ENCODE results near the gene ELP2. TPM values are rescaled to one million over a fixed set of nuclear protein-coding genes. Genes with fewer than 3 reads are reported as not detected.
"Not testable (repeated sequence)": the region's sequence is repeated elsewhere in the genome, so short reads cannot be mapped to it uniquely, and the experiment has no call there.

ELP2 gene
- total and polyA plus RNA-seq, 8 donors = 35.1 to 73.3 (median 50.3) TPM

DNA sequence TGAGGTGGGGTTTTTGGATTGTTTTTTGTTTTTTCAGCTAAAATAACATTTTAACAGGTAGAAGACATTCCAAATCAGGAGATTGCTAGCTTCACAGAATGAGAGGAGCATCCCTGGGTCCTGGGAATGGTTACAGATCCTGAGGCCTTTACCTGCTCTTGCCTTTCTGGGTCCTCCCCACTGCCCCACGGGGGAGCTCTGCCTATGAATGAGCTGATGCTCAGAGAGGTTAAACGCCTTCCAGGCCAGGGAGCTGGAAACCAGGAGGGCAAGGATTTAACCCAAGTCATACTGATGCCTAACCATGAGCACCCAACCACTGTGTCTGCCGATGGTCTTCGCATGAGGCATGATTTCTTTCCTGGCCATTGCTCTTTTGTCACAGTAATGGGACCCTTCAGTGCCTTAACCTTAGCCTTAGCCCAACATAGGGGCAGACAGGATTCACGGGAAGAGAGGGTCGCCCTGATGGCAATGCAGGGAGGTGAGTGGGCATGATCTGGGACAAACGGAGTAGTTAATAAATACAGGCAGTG is 73.7 kb downstream of the ELP2 start:
- no peaks in the 10 kb centered on the region for H3K36me3 ChIP-seq
- FAIRE-seq (no peak), ATAC-seq (no peak), DNase-seq (no peak)
- no peak overlapping the region for H3K4me3 ChIP-seq
- WGBS, 2 donors = 75 to 76% methylated on average over 7 of the region's 7 CpGs
- TF ChIP-seq, protein P1, sequence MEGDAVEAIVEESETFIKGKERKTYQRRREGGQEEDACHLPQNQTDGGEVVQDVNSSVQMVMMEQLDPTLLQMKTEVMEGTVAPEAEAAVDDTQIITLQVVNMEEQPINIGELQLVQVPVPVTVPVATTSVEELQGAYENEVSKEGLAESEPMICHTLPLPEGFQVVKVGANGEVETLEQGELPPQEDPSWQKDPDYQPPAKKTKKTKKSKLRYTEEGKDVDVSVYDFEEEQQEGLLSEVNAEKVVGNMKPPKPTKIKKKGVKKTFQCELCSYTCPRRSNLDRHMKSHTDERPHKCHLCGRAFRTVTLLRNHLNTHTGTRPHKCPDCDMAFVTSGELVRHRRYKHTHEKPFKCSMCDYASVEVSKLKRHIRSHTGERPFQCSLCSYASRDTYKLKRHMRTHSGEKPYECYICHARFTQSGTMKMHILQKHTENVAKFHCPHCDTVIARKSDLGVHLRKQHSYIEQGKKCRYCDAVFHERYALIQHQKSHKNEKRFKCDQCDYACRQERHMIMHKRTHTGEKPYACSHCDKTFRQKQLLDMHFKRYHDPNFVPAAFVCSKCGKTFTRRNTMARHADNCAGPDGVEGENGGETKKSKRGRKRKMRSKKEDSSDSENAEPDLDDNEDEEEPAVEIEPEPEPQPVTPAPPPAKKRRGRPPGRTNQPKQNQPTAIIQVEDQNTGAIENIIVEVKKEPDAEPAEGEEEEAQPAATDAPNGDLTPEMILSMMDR (IDR thresholded peaks at IDR 0.05) = no peak
- no peaks in the 10 kb centered on the region for H3K4me1 ChIP-seq
- no peaks in the 10 kb centered on the region for H3K27me3 ChIP-seq
- no peaks in the 10 kb centered on the region for H3K9me3 ChIP-seq
- H3K27ac ChIP-seq = no peak overlapping the region
- intact Hi-C loops (cut with DNase I) = no loop called here

DNA sequence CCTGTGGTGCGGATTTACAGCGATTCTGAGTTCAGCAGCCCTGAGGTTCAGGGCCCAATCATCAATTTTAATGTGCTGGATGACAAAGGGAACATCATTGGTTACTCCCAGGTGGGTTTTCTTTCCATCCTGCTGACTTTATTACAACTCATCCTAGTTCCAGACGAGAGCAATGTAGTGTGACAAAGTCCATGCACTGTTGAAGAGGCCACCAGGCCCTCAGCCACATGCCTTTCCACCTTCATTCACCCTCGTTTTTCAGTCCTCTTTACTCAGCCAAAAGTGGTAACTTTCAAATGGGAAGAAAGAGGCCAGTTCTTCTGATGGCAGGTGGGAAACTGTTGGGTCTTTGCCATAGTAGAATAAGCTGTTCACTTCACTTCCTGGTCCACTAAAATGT is 75.5 kb downstream of the ELP2 start:
- Histone ChIP-seq H3K9me3 (no peaks in the 10 kb centered on the region), H3K27me3 (no peaks in the 10 kb centered on the region), H3K4me3 (no peak overlapping the region), H3K36me3 (no peaks in the 10 kb centered on the region), H3K4me1 (no peaks in the 10 kb centered on the region), H3K27ac (no peak overlapping the region)
- intact Hi-C loops (cut with DNase I) = no loop called here
- DNase-seq = no peak
- TF ChIP-seq, protein P1 (IDR thresholded peaks at IDR 0.05) = no peak
- FAIRE-seq = no peak
- 82 to 90% methylated on average over 4 of the region's 4 CpGs for WGBS, 2 donors
- no peak for ATAC-seq

DNA sequence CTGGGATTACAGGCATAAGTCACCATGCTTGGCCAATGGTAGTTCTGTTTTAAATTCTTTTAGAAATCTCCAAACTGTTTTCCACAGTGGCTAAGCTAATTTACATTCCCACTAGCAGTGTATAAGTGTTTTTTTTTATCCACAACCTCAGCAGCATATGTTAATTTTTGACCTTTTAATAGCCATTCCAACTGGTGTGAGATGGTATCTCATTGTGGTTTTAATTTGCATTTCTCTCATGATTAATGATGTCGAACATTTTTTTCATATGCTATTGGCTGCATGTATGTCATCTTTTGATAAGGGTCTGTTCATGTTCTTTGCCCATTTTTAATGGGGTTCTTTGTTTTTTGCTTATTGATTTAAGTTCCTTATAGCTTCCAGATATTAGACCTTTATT is 77.6 kb downstream of the ELP2 start:
- Histone ChIP-seq H3K27me3 (no peaks in the 10 kb centered on the region), H3K4me3 (no peak overlapping the region), H3K4me1 (no peaks in the 10 kb centered on the region), H3K27ac (no peak overlapping the region), H3K9me3 (no peaks in the 10 kb centered on the region), H3K36me3 (no peaks in the 10 kb centered on the region)
- no peak for FAIRE-seq
- intact Hi-C loops (cut with DNase I) = no loop called here
- no peak for DNase-seq
- WGBS, 2 donors = 88 to 97% methylated on average over 1 of the region's 1 CpG
- ATAC-seq = no peak
- TF ChIP-seq, protein P1 (IDR thresholded peaks at IDR 0.05) = no peak

DNA sequence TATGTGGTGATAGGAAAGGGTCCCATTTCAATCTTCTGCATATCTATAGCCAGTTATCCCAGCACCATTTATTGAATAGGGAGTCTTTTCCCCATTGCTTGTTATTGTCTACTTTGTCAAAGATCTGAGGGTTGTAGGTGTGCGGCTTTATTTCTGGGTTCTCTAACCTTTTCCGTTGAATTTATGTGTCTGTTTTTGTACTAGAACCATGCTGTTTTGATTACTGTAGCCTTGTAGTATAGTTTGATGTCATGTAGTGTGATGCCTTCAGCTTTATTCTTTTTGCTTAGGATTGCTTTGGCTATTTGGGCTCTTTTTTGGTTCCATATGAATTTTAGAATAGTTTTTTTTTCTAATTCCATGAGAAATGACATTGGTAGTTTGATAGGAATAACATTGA is 78.3 kb downstream of the ELP2 start:
- intact Hi-C loops (cut with DNase I) = not testable (repeated sequence)

DNA sequence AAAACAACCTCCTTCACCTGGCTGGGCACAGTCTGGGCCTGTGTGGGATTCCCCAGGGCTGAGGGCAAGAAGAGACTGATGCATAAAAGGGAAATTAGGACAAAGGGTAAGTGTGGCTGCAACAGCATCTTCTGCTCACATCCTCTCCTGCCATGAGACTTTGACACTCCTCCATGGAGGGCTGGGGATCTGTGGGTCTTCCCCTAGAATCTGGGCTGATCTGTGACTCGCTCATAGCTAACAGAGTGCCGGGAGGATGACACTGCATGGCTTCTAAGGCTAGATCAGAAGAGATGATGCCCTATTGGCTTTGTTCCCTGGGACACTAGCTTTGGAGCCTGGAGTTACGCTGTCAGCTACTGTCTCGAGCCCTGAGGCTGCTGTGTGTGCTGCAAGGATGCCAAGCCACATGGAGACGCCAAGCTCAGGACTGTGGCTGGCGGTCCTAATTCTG is 81.9 kb downstream of the ELP2 start:
- no peaks in the 10 kb centered on the region for H3K9me3 ChIP-seq
- WGBS, 2 donors = 95 to 96% methylated on average over 6 of the region's 6 CpGs
- intact Hi-C loops (cut with DNase I) = no loop called here
- no peak for DNase-seq
- no peak for FAIRE-seq
- H3K4me1 ChIP-seq = no peaks in the 10 kb centered on the region
- no peak for ATAC-seq
- no peaks in the 10 kb centered on the region for H3K27me3 ChIP-seq
- no peak overlapping the region for H3K4me3 ChIP-seq
- H3K36me3 ChIP-seq = no peaks in the 10 kb centered on the region
- TF ChIP-seq, protein P1 (IDR thresholded peaks at IDR 0.05) = no peak
- H3K27ac ChIP-seq = no peak overlapping the region

More for the DNA sequence above, 78.3 kb downstream of the ELP2 start:
- not testable (repeated sequence) for ATAC-seq, H3K27ac ChIP-seq, H3K27me3 ChIP-seq, H3K9me3 ChIP-seq, H3K4me1 ChIP-seq, DNase-seq, H3K36me3 ChIP-seq, FAIRE-seq, H3K4me3 ChIP-seq
- WGBS, 2 donors = 90 to 93% methylated on average over 2 of the region's 2 CpGs
